ENCODE results near the gene SYCP2.
"Not testable (repeated sequence)": the region's sequence is repeated elsewhere in the genome, so short reads cannot be mapped to it uniquely, and the experiment has no call there.

The SYCP2 gene, protein sequence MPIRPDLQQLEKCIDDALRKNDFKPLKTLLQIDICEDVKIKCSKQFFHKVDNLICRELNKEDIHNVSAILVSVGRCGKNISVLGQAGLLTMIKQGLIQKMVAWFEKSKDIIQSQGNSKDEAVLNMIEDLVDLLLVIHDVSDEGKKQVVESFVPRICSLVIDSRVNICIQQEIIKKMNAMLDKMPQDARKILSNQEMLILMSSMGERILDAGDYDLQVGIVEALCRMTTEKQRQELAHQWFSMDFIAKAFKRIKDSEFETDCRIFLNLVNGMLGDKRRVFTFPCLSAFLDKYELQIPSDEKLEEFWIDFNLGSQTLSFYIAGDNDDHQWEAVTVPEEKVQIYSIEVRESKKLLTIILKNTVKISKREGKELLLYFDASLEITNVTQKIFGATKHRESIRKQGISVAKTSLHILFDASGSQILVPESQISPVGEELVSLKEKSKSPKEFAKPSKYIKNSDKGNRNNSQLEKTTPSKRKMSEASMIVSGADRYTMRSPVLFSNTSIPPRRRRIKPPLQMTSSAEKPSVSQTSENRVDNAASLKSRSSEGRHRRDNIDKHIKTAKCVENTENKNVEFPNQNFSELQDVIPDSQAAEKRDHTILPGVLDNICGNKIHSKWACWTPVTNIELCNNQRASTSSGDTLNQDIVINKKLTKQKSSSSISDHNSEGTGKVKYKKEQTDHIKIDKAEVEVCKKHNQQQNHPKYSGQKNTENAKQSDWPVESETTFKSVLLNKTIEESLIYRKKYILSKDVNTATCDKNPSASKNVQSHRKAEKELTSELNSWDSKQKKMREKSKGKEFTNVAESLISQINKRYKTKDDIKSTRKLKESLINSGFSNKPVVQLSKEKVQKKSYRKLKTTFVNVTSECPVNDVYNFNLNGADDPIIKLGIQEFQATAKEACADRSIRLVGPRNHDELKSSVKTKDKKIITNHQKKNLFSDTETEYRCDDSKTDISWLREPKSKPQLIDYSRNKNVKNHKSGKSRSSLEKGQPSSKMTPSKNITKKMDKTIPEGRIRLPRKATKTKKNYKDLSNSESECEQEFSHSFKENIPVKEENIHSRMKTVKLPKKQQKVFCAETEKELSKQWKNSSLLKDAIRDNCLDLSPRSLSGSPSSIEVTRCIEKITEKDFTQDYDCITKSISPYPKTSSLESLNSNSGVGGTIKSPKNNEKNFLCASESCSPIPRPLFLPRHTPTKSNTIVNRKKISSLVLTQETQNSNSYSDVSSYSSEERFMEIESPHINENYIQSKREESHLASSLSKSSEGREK (N-terminal part only)

DNA sequence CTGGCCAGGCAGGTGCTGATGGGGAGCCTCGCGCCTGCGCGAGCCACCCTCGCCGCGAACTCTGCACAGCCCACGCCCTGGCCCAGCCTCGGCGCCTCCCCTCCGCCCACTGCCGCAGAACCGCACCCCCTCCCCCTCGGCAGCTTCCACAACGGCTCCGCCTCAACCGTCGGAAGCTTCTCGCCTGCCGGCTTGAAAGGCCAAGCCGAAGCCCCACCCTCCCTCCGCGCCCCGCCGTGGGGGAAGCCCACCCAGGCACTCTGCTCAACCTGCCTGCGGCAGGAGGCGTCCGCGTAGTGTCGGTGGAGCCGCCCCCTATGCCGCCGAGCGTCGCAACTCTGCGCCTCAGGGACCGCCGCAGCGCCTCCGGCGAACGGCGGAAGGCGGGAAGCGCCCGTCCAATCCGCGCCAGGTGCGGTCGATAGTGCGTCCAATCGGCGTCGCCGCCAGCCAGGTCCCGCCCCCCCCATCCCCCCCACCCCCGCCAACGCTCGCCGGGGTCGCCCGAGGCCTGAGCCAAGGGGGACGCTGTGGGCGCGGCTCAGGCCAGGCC, at the start of gene SYCP2:
SYCP2 (minus strand) TSS at position 342 of the 553 bp plus-strand sequence. CDS start 11,224 bp downstream, outside the sequence.
- DNase-seq = no peak

DNA sequence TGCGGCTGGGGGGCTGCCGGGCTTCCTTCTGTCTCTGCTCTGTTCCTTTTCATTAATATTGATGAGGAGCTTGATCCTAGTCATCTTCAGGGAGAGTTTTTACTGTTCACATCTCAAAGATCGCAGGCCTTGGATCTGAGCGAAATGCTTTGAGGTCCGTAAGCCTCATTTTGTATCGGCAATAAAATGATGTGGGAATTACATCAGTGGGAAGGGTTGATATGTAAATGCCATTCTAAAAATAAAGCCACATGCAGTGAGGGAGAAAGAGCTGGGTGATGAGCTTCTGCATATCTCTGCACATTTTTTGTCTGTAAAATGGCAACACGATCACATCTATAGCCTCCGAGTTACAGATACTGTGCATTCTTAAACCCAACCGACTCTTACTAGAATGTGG, 49.6 kb upstream of the SYCP2 start:
- no peak for DNase-seq

DNA sequence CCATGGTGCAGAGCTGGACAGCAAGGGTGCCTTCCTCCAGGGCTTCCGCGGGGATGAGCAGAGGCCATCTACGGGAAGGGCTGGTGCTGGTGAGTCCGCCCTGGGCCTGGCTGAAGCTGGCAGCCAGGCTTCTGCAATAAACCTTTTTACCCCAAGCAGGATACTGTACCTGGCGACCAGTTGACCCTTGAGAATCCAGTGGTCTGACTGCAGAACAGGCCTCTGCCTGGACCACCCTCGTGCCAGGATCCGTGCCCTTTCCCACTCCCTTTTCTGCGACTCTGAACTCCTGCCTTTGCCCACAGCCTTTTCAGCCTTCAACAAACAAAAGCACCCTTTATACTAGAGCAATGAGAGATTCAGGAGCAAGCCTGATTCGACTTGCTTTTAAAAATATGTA, 43.6 kb upstream of the SYCP2 start:
- peak; percentile 42 for DNase-seq

DNA sequence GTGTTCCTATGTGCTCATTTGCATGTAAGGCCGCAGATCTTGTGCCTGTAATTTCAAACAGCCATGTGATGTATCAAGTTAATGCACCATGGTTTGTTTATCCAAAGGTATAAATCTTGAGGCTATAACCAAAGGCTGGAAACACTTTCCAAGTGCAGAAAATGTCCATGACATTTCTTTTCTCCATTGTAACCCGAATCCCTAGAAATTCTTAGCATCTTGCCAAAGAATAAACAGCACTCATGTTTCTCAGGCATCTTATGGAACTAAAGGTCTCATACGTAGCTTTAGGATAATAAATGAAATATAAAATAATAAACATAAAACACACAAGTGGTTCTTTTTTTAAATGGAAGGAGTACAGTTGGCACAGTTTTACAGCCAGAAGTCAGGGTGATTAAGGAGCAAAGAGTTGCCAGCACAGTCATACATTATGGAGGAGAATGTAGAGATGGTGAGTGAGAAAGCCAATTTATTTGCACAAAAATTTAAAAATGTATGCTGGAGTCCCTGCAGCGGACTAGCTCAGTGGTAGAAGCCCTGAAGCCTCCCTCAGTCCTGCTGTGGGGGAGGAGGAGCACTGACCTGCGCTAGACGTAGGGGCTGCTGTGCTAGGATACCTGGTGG, 42.8 kb upstream of the SYCP2 start:
- DNase-seq = no peak

DNA sequence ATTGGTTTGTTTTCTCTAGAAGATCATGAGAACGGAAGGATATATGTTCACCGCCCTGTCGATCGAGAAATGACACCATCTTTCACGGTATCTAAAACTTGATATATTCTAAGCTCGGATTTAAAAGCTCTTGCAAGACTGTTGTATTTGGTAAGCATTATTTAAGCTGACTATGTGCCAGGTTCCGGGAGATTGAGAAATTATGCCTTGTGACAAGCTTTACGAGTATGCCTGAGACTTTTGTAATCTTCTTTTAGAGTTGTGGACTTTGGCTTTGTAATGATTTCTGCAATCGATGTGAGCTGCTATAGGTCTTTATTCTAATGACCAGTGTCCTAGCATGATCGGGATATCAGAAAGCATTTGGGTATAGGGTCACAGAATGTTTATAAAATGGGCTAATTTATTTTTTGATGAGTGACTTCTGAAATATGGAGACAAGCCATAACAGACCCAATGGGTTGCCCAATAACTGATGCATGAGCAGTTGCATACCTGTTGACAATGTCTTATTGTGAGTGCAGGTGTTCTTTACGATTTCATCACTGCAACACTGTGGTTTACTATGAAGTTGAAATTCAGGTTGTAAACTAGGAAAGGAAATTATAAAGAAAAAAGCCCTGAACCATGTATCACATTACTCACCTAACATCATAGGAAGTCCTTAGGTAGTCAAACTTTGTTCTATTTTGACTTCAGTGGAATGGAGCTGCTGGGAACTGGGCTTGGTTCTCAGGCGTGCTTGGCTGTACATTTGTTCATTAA, 38.8 kb upstream of the SYCP2 start:
- no peak for DNase-seq

DNA sequence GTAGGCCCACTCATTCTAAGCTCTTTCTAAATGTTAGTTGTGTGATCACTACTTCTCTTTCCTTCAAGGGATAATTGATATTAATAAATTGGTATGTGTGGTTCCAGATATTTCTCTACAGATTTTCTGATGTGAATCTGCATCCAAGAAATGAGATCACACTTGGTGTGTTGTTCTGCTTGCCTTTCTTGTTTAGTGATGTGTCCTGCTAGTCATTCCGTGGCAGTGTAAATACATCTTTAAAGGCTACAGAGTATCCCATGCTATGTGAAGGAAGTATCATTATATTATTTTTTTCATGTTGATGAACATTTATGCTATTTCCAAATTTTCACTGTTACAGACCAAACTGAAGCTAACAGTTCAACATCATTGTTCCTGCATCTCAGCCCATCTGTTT, 38.0 kb upstream of the SYCP2 start:
- no peak for DNase-seq

DNA sequence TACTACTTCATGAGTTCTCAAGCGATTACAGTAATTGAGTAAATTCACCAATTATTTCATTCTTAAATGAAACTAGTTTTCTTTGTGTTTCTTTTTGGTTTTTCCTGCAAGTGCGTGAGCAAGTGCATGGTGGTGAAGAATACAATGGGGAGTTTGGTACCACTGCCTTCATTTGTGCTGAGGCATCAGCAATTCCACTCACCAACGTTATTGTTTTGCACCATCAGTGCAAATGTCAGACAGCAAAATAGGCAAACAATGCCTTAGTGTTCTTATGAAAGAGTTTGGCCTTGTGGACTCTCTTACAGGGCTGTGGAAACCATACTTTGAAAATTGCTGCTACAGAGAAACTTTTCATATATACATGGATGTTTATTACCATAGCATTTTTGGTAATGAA, 33.0 kb upstream of the SYCP2 start:
- DNase-seq = peak; percentile 80

DNA sequence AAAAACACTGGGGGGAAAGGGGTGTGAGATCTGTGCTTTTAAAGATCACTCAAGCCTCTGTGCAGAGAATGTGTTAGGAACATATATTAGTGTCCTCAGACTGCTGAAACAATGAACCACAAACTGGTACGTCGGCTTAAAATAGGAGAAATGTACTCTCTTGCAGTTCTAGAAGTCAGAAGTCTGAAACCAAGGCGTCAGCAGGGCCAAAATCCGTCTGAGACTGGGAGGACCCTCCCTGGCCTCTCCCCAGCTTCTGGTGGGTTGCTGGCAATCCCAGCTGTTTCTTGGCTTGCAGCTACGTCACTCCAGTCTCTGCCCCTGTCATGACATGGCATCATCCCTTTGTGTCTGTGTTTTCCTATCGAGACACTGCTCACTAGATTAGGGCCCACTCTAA, 28.7 kb upstream of the SYCP2 start:
- DNase-seq = no peak

DNA sequence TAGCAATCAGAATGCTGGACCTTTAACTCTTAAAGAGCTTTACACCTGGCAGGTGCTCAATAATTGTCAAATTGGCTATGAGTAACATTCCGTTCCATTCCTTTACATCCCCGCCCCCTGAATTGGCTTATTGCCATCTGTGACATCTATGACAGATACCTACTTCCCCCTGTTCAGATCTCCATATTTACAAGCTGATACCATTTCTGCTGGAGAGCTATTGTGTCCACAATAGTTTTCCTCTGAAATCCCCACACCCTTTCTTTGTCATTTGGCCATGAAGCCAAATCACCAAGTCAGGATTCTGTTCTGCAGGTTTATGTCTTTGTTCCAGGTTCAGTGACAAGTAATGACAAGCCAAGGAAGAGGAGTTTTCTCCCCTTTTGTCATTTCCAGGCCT, 28.0 kb upstream of the SYCP2 start:
- DNase-seq = no peak

DNA sequence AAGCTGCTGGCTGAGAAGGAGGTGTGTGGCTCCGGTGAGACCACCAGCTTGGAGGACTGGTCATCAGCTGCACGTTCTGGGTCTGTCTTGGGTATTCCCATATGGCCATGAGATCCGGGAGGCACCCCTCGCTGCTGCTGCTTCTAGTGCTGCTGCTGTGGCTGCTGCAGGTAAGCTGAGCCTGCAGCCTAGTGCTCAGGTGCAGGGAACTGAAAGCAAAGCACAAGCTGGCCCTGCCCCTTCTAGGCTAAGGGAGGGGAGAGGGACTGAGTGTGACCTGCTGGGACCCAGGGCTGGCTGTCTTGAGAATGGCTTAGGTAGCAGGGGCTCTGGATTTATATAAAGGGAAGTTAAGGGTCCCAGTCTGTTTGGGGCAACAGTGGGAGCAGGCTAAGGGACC, 25.2 kb upstream of the SYCP2 start:
- no peak for DNase-seq

DNA sequence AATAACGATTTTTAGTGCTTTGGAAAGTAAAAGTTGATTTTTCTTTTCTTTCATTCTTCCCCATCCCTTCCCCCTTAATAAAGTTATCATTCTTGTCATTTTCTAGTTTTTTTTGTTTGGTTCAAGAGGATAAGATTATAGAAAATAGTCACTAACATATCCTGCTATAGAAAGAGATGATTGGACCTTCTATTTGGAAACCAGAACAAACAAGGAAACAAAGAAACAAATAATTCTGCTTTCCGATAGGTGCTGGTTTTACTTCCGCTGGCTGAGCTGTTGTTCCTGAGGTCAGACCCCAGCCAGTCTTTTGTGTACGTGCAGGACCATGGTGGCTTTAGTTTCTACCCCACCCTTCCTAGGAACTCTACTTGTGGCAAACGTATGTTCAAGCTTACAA, 24.7 kb upstream of the SYCP2 start, which contains the start of gene CDH26:
CDH26 (plus strand) TSS at position 301 of the 400 bp plus-strand sequence. CDS start 304 bp downstream, outside the sequence.
- no peak for DNase-seq

DNA sequence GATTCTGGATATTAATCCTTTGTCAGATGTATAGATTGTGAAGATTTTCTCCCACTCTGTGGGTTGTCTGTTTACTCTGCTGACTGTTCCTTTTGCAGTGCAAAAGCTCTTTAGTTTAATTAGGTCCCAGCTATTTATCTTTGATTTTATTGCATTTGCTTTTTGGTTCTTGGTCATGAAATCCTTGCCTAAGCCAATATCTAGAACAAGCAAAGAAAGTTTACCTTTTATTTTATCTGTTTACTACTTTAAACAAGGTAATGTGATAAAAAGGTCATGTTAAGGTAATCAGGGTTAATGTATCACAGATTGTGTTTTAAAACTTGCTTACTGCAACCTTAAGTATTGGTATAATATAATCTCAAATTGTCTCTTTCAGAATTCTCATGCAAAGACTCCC, 24.1 kb upstream of the SYCP2 start:
- not testable (repeated sequence) for DNase-seq

DNA sequence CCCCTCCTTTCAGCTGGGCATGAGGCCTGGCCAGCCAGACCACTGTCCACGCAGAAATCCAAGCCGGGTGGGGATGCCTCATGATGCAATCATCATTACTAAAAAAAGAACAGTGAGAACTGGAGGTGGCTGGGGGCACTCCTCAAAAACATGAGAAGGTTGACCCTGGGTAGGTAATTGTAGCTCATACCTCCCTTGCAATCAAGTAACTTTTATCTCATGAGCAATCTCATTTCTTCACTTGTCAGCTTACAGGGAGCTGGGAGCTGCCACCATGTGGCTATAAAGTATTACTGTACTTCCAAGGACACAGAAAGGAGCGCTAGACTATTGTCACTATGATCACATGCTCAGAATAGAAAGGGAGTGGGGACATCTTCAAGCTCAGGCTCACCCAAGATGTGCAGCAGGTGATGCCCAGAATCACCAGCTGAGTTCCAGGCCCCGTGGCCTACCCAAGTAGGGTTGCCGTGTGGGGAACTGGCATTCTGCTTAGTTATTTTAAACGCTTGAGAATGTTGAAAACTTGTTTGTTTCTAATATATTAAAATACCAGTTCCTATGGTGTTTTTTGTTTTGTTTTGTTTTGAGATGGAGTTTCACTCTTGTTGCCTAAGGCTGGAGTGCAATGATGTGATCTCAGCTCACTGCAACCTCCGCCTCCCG, 21.8 kb upstream of the SYCP2 start:
- DNase-seq = peak; percentile 56

DNA sequence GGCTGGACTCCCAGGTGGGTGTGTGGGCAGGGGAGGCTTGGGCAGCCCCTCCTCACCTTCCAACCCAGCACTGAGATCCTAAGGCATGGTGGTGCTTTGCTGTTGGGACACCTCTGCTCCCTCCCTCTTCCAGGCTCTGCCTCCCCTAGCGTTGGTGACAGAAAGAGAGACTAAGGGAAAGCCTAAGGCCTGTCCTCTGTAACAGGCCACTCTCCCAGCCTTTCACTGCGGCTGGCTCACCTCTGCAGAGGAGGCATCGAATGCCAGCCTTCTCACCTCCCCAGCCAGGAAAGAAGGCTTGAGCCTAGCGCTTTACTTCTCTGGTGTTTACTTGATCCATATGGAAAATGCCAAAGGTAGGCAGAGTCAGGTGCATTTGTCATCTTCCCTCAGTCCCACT, 21.3 kb upstream of the SYCP2 start:
- no peak for DNase-seq

DNA sequence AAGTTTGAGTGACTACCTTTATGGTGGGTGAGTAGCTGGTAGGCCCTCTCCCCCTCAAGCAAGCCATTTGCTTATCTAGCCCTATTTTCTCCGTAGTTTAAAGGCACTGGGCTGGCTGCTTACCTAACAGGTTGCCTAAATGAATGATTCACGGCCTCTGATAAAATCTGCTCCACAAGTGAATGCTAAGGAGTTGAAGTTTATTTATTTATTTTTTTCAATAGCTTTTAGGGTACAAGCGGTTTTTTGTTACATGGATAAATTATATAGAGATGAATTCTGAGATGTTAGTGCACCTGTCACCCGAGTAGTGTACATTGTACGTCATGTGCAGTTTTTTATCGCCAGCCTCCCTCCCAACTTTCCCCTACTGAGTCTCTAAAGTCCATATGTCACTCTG, 16.5 kb upstream of the SYCP2 start:
- DNase-seq = no peak

DNA sequence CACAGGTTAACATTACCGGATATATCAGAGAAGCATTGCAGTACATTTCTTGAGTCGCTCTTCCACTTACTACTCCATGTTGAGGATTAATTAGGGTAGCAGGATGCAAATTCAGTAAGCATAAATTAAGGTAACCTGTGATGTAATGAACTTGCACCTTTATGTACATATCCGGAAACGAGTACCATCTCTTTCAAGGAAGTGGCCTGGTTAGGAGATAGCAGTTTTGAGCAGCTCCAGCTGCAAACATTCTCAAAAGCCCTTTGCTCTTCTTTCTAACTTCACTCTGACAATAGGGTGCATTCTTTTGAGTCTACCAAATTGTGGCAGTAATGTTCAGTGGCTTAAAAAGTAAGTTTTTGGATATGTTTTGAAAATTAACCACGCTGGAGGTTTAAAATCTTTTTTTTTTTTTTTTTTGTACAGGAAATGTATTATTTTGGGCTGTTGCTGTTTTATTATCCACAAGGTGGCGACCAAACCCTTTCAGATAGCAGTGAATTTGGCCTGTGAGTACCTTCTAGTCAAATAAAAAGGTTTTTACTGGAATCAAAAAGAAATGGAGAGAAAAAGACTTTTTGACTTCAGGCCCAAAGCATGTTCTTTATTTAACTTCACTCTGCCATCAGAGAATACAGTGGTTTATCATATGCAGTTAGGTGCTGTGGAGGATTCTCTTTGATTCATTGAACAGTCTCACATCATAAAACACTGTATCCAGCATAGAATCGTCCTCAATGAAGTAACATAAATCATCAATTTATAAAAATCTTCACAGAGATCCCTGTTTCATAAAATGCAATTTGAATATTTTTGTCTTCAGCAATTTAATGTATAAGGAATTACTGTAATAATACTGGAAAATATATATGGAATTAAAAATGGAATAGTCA, 15.6 kb upstream of the SYCP2 start:
- peak; percentile 80 for DNase-seq

DNA sequence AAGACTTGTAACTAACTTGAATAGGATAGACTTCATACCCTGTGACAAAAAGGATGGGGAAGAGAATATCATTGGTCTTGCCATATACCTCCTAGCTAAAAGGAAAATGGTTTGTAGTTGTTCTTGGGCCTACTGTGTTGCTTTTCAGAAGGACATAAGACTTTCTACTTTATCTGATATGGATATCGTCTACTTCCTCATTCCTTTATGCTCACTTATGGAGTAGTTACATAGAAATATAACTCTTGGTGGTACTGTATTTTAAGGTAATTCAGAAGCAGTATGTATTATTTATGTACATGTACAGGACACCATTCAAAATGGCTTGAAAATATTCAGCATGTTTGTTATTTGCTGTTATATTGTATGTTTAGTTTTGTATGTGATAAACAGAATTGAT, 14.8 kb upstream of the SYCP2 start:
- DNase-seq = no peak

DNA sequence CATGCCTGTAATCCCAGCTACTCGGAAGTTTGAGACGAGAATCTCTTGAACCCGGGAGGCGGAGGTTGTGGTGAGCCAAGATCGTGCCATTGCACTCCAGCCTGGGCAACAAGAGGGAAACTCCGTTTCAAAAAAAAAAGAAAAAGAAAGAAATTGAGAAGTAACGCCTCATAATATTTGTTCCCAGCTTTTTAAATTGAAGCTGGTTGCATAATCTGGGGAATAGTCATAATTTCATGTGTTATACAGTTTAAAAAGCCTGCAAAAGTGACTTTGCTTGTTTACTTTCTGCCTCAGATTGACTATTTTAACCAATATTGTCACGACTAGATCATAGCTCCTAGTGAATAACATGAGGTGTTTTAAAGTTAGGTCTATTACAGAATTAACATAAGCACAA, 13.9 kb upstream of the SYCP2 start:
- DNase-seq = no peak

DNA sequence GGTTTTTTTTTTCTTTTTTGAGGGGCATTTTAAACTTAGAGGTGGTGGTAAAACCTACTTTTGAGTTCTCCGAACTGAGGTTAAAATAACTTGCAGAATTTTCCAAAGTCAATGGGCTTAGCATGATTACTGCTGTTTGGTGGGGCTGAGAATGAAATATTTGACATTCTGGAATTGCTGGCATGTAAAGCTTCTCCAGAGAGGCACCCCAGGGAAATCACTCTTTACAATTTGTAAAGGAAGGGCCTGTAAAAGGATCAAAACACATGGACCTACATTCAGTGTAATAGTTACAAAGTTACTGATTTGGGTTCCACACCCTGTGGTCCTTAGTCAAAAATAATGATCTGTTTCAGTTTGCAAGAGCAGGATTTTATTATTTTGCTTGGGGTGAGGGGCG, 12.3 kb upstream of the SYCP2 start:
- no peak for DNase-seq

DNA sequence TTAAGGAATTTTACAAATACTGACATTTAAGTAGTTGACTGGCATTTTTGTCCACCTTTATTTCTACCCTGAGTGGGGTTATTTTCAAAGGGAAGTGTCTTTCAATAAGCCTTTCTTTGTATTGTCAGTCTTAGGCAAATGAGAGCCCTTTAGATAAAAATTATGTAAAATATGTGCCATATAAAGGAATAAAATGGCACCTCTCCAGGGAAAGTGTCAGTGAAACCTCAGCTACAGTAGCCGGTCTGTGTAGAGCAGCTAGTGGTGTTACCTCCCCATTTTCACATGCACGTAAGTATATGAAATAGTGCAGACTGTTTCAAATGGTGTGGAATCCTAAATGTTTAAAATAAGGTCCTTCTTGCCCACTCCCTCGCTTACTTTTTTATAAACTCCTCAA, 11.7 kb upstream of the SYCP2 start:
- no peak for DNase-seq

Measured in midbrain (tissue), 1 donor.